B cell (primary cell): Measurements from ENCODE around the gene ZBTB5.

Source experiments
- EZH2 ChIP-seq: IDR thresholded peaks from 2 replicates; pipeline ENCODE4 v1.6.1; 2012; ENCODE audit warnings: borderline replicate concordance, low read depth, mild to moderate bottlenecking, moderate library complexity, low read length; ENCODE audit not compliant: insufficient read depth, poor library complexity, severe bottlenecking
- TF ChIP-seq, protein P1 (sequence below): fragments of 200-600 bp; IDR thresholded peaks from one replicate; pipeline ENCODE4 v1.8.0; 2022; ENCODE audit warnings: antibody characterized with exemption, mild to moderate bottlenecking

DNA sequence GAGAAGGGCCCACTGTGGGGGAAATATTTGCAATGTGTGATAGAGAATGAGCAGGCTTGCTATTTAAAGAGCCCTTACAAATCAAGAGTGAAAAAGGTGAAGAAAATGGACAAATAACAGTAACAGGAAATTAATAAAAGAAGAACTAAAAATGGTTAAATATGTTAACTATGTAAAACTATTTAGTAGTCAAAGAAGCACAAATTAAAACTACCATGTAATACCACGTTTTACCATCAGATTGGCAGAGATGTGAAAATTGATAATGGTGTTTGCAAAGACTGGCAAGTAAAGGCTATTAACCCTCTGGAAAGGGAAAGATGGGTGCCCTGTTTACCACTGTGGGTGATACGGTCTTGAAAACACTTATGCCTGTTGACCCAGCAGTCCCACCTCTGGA is 65.9 kb downstream of the ZBTB5 start:
- TF ChIP-seq, protein P1, sequence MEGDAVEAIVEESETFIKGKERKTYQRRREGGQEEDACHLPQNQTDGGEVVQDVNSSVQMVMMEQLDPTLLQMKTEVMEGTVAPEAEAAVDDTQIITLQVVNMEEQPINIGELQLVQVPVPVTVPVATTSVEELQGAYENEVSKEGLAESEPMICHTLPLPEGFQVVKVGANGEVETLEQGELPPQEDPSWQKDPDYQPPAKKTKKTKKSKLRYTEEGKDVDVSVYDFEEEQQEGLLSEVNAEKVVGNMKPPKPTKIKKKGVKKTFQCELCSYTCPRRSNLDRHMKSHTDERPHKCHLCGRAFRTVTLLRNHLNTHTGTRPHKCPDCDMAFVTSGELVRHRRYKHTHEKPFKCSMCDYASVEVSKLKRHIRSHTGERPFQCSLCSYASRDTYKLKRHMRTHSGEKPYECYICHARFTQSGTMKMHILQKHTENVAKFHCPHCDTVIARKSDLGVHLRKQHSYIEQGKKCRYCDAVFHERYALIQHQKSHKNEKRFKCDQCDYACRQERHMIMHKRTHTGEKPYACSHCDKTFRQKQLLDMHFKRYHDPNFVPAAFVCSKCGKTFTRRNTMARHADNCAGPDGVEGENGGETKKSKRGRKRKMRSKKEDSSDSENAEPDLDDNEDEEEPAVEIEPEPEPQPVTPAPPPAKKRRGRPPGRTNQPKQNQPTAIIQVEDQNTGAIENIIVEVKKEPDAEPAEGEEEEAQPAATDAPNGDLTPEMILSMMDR, result no peak
- TF ChIP-seq EZH2, result no peak
